ENCODE results near the gene SEC16A.

- TF ChIP-seq GATA3 (IDR thresholded peaks at IDR 0.05; ENCODE audit: low read depth, low read length) = no peak
- no peak for TF ChIP-seq GATA2 (IDR thresholded peaks at IDR 0.05; ENCODE audit: low read depth, low read length)
Observed at GRCh38 chr9:136451221-136451877, 31.5 kb downstream of the SEC16A start.

All from SH-SY5Y (cell line).